Sigmoid colon (tissue), 7 donors: ENCODE results near the gene DSCAML1. TPM values are rescaled to one million over a fixed set of nuclear protein-coding genes. Genes with fewer than 3 reads are reported as not detected.

Source experiments
- DNase-seq: peaks from one replicate; pipeline ENCODE4 v3.0.0-alpha.2; 2019
- H3K27ac ChIP-seq, 4 donors: fragments of 200-600 bp; sonication (generic); one replicate each; pipeline ENCODE4 v1.5.1; 2016 to 2019; ENCODE audit warnings: mild to moderate bottlenecking in 1 of 4
- H3K27me3 ChIP-seq, 3 donors: fragments of 200-600 bp; sonication (generic); one replicate each; pipeline ENCODE4 v1.5.1; 2019; ENCODE audit warnings: mild to moderate bottlenecking in 1 of 3
- H3K36me3 ChIP-seq, 4 donors: fragments of 200-600 bp; sonication (generic); one replicate each; pipeline ENCODE4 v1.5.1; 2016 to 2019
- H3K4me1 ChIP-seq, 4 donors: fragments of 200-600 bp; sonication (generic); one replicate each; pipeline ENCODE4 v1.5.1; 2017 to 2019
- H3K4me3 ChIP-seq, 4 donors: fragments of 200-600 bp; sonication (generic); one replicate each; pipeline ENCODE4 v1.5.1; 2017 to 2019; ENCODE audit warnings: mild to moderate bottlenecking in 2 of 4, moderate library complexity in 1 of 4
- H3K9me3 ChIP-seq, 4 donors: fragments of 200-600 bp in 3 of 4; sonication (generic) in 3 of 4; one replicate each; pipeline versions ENCODE4 v1.5.1 to v1.6.1; 2013 to 2019
- EP300 ChIP-seq, 4 donors: sonication (generic); formaldehyde crosslinking; IDR thresholded peaks; one replicate each; pipeline ENCODE4 v1.6.1; 2017; ENCODE audit warnings: antibody characterized with exemption in 4 of 4
- POLR2A ChIP-seq, 2 donors: fragments of 450-650 bp; IDR thresholded peaks; one replicate each; pipeline ENCODE4 v1.6.1; 2016; ENCODE audit warnings: antibody characterized with exemption in 2 of 2, mild to moderate bottlenecking in 2 of 2, moderate library complexity in 2 of 2
- POLR2AphosphoS5 ChIP-seq, 4 donors: sonication (generic); formaldehyde crosslinking; IDR thresholded peaks; one replicate each; pipeline ENCODE4 v1.6.1; 2017; ENCODE audit warnings: antibody characterized with exemption in 4 of 4
- WGBS, 2 donors: extraction: QIAGEN DNeasy Blood & Tissue Kit; methylation state at CpG; one replicate each; pipeline ENCODE4 v1.1.7; 2013; 5-methylcytosine and 5-hydroxymethylcytosine counted together
- intact Hi-C: fragments of 100-400 bp; cut with DNase I; formaldehyde crosslinking; loops from one replicate; pipeline ENCODE4 v1.15.1; 2023
- polyA plus RNA-seq, 3 donors: library from polyadenylated mRNA; stranded (reverse); fragments of 200-250 nt; gene quantifications; one replicate each; pipeline ENCODE4 v1.2.3, GENCODE V29; 2013
- total RNA-seq, 4 donors: library from RNA; depleted of rRNA; stranded (reverse); fragments of >200 nt; gene quantifications; one replicate each; pipeline ENCODE4 v1.1.0, GENCODE V29; 2016
- TF ChIP-seq, protein P1 (sequence below), 4 experiments: fragments of 450-650 bp in 3 of 4; fragments of 200-600 bp in 1 of 4; IDR thresholded peaks; one replicate each; pipeline ENCODE4 v1.5.1; 2016 to 2019; ENCODE audit warnings: antibody characterized with exemption in 4 of 4, mild to moderate bottlenecking in 3 of 4, moderate library complexity in 2 of 4
- donor health status: healthy with polysubstance abuse.
- donor health status: Bipolar disorder and iron deficiency.
- donor health status: healthy.

DSCAML1 gene
- total and polyA plus RNA-seq, 7 donors = under 0.01 to 7.5 (median 1.2) TPM

DNA sequence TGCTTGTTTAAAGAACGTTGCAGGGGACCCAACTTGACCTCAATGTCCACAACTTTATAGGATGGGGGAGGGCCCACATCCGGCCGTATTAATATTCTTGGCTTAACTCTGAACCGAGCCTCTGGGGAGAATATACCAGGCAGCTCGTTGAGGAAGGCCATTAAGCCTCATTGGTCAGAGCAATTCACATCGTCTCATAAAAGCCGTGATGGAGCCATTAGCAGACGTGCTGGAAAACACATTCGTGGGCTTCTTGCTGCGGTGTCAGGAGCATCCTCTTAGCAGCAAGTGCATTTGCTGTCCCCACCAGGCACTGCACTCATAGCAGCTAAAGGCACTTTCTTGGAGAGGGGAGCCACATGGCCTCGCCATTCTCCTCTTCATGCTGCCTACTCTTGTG, 14.9 kb downstream of the DSCAML1 start:
- 74 to 76% methylated on average over 11 of the region's 11 CpGs for WGBS, 2 donors
- TF ChIP-seq EP300 (IDR thresholded peaks at IDR 0.05) (no peak), POLR2AphosphoS5 (IDR thresholded peaks at IDR 0.05) (no peak), POLR2A (IDR thresholded peaks at IDR 0.05) (no peak)
- TF ChIP-seq, protein P1, sequence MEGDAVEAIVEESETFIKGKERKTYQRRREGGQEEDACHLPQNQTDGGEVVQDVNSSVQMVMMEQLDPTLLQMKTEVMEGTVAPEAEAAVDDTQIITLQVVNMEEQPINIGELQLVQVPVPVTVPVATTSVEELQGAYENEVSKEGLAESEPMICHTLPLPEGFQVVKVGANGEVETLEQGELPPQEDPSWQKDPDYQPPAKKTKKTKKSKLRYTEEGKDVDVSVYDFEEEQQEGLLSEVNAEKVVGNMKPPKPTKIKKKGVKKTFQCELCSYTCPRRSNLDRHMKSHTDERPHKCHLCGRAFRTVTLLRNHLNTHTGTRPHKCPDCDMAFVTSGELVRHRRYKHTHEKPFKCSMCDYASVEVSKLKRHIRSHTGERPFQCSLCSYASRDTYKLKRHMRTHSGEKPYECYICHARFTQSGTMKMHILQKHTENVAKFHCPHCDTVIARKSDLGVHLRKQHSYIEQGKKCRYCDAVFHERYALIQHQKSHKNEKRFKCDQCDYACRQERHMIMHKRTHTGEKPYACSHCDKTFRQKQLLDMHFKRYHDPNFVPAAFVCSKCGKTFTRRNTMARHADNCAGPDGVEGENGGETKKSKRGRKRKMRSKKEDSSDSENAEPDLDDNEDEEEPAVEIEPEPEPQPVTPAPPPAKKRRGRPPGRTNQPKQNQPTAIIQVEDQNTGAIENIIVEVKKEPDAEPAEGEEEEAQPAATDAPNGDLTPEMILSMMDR (IDR thresholded peaks at IDR 0.05) = no peak
- Histone ChIP-seq H3K4me3 (no peak overlapping the region), H3K36me3 (peaks cover 0 to 16% (median 0%) of the 10 kb centered on the region in 4 donors), H3K9me3 (no peaks in the 10 kb centered on the region), H3K27me3 (no peaks in the 10 kb centered on the region), H3K4me1 (no peaks in the 10 kb centered on the region), H3K27ac (no peak overlapping the region)
- no peak for DNase-seq
- intact Hi-C loops = no loop called here

DNA sequence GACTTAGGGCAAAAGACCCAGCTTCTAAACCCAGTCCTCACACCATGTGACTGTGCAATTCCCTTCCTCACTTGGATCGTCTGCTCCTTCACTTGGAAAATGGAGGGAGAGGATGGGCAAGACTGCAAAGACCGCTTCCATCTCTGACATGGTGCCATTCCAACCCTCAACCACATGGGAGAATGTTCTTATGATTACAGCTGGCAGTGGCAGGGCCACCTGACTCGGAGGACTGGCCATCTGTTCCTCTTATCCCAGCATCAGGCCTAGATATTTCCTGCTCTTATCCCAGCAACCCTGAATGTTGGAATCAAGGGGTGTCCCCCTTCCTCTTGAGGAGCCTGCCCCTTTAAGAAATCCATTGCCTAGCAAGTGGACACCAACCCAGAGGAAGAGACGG, 15.4 kb downstream of the DSCAML1 start:
- Histone ChIP-seq H3K36me3 (peaks cover 0 to 16% (median 0%) of the 10 kb centered on the region in 4 donors), H3K4me1 (no peaks in the 10 kb centered on the region), H3K9me3 (no peaks in the 10 kb centered on the region), H3K27ac (no peak overlapping the region), H3K4me3 (no peak overlapping the region), H3K27me3 (no peaks in the 10 kb centered on the region)
- DNase-seq = no peak
- WGBS, 2 donors = 86 to 87% methylated on average over 4 of the region's 4 CpGs
- TF ChIP-seq POLR2AphosphoS5 (IDR thresholded peaks at IDR 0.05) (no peak), EP300 (IDR thresholded peaks at IDR 0.05) (no peak)
- intact Hi-C loops = no loop called here

DNA sequence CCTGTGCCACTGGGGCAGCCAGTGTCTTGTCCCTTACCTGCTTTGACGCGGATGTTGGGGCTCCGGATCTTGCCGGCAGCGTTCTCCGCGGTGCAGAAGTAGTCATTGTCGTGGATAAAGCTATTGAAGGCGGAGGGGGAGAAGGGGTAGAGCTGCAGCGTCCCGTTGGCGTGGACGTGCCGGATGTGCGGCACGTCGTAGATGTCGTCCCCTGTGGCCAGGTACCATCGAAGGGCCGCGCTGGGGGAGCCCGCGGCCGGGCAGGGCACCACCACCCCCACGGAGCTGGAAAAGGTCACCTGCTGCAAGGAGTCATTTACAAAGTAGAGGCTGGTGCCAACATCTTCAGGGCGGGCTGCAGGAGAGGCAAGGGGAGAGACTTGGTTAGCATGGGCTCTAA, 16.6 kb downstream of the DSCAML1 start:
- Histone ChIP-seq H3K36me3 (peaks cover 0 to 16% (median 0%) of the 10 kb centered on the region in 4 donors), H3K9me3 (no peaks in the 10 kb centered on the region), H3K4me3 (no peak overlapping the region), H3K27ac (no peak overlapping the region), H3K4me1 (no peaks in the 10 kb centered on the region), H3K27me3 (no peaks in the 10 kb centered on the region)
- no peak for DNase-seq
- WGBS, 2 donors = 92 to 93% methylated on average over 26 of the region's 26 CpGs
- intact Hi-C loops = no loop called here
- TF ChIP-seq POLR2A (IDR thresholded peaks at IDR 0.05) (no peak), EP300 (IDR thresholded peaks at IDR 0.05) (no peak), POLR2AphosphoS5 (IDR thresholded peaks at IDR 0.05) (no peak)
- TF ChIP-seq, protein P1 (IDR thresholded peaks at IDR 0.05) = no peak

DNA sequence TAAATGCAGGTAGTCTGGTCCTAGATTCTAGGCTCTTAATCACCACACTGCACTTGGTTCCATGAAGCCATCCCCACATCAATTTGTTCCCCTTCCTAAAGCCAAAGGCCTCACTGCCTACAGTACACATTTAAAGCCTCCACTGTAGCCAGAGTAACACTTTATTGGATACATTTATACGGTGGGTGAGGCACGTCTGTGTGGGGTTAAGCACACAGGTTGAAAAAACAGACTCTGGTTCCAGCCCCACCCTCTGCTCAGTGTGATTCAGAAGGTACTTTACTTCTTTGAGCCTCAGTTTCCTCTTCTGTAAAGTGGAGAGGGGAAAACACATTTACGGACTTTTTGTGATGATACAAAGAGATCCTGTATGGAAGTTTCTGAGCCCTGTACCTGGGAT, 22.5 kb downstream of the DSCAML1 start:
- no peaks in the 10 kb centered on the region for H3K27me3 ChIP-seq
- no peak overlapping the region for H3K27ac ChIP-seq
- H3K36me3 ChIP-seq = peaks cover 0 to 13% (median 0%) of the 10 kb centered on the region in 4 donors
- TF ChIP-seq, protein P1 (IDR thresholded peaks at IDR 0.05) = no peak
- no peak for TF ChIP-seq POLR2AphosphoS5 (IDR thresholded peaks at IDR 0.05)
- TF ChIP-seq EP300 (IDR thresholded peaks at IDR 0.05) = no peak
- TF ChIP-seq POLR2A (IDR thresholded peaks at IDR 0.05) = no peak
- no peak overlapping the region for H3K4me3 ChIP-seq
- no peaks in the 10 kb centered on the region for H3K4me1 ChIP-seq
- 42 to 74% methylated on average over 3 of the region's 3 CpGs for WGBS, 2 donors
- H3K9me3 ChIP-seq = no peaks in the 10 kb centered on the region
- intact Hi-C loops = no loop called here
- no peak for DNase-seq

DNA sequence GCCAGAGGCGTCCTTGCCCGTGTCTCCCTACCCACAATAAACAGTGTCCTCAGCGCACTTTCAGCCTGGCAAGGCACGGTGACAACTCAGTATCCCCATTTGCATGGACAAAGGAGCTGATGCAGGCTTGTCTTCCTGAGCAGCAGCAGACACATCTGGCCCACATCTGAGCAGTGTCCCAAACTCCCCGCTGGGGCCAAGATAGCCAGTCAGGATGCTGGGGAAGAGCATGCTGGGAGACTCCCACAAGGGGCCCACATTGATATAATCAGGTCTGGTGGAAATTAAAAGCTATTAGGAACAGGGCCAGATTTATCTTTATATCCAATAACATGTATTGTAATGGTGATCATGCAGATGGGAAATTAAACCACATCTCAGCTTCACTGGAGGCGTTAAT, 24.7 kb downstream of the DSCAML1 start:
- Histone ChIP-seq H3K27me3 (no peaks in the 10 kb centered on the region), H3K9me3 (no peaks in the 10 kb centered on the region), H3K4me1 (no peaks in the 10 kb centered on the region), H3K36me3 (no peaks in the 10 kb centered on the region), H3K27ac (no peak overlapping the region), H3K4me3 (no peak overlapping the region)
- no peak for DNase-seq
- intact Hi-C loops = no loop called here
- 94% methylated on average over 6 of the region's 6 CpGs for WGBS, 2 donors
- TF ChIP-seq POLR2A (IDR thresholded peaks at IDR 0.05) (no peak), EP300 (IDR thresholded peaks at IDR 0.05) (no peak), POLR2AphosphoS5 (IDR thresholded peaks at IDR 0.05) (no peak)

DNA sequence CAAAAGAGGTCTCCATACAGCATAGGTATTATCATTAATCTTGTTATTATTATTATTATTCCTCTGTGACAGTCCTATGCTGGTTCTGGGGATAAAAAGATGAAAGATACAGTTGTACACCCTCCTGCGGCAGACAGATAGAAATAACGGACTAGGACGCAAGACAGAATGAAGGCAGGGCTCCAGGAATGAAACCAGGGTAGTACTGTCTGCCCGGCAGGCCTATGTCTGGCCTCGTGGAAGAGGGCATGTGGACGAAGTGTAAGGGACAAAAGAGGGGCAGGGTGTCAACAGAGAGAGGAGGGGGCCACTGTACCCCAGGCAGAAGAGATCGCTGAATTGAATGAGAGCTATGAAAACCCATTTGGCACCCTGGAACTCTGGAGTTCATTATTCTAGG, 25.2 kb downstream of the DSCAML1 start:
- DNase-seq = no peak
- no peaks in the 10 kb centered on the region for H3K9me3 ChIP-seq
- no peak for TF ChIP-seq EP300 (IDR thresholded peaks at IDR 0.05)
- no peak for TF ChIP-seq POLR2A (IDR thresholded peaks at IDR 0.05)
- TF ChIP-seq, protein P1 (IDR thresholded peaks at IDR 0.05) = no peak
- TF ChIP-seq POLR2AphosphoS5 (IDR thresholded peaks at IDR 0.05) = no peak
- no peaks in the 10 kb centered on the region for H3K36me3 ChIP-seq
- intact Hi-C loops = no loop called here
- H3K4me1 ChIP-seq = no peaks in the 10 kb centered on the region
- H3K4me3 ChIP-seq = no peak overlapping the region
- no peaks in the 10 kb centered on the region for H3K27me3 ChIP-seq
- no peak overlapping the region for H3K27ac ChIP-seq
- WGBS, 2 donors = 93 to 94% methylated on average over 7 of the region's 7 CpGs
